HCT116 (cell line): Measurements from ENCODE around the gene TRIM68. TPM values are rescaled to one million over a fixed set of nuclear protein-coding genes. Genes with fewer than 3 reads are reported as not detected.

Experiments used
- ATAC-seq: fragments of 200-7000 bp; cut with Tn5 transposase; 2 replicates; pipeline ENCODE4 v1.9.1; 2020; ENCODE audit warnings: mild to moderate bottlenecking, moderate library complexity
- BruUV-seq: library from RNA; stranded (reverse); fragments of 400-500 nt; replicated peaks from 2 replicates; lab custom pipeline; 2021; lab: Mats Ljungman, UMichigan
- CTCF ChIA-PET: fragments of 300-600 bp; sonication (Branson Sonifier 250); formaldehyde crosslinking; loops from one replicate; lab custom pipeline; 2021; ENCODE audit warnings: antibody characterized with exemption; lab: Charles Lee
- POLR2A ChIA-PET: fragments of 300-600, 350-600 bp; sonication (Branson Sonifier 250); formaldehyde crosslinking; loops from one replicate; lab custom pipeline; 2021; ENCODE audit warnings: antibody characterized with exemption; lab: Charles Lee
- RAD21 ChIA-PET, 2 experiments: fragments of 300-600 bp; sonication (Branson Sonifier 250); formaldehyde crosslinking; loops; one replicate each; lab custom pipeline; 2023; ENCODE audit warnings: low total read pairs in 2 of 2; ENCODE audit not compliant: uncharacterized antibody in 2 of 2, unreplicated experiment in 2 of 2, low non-redundant PET in 1 of 2; lab: Charles Lee
- DNase-seq: peaks from one replicate; pipeline ENCODE4 v3.0.0-alpha.2; 2010; ENCODE audit warnings: low read depth, low spot score
- H2AFZ ChIP-seq: fragments of 200-600 bp; shearing (Covaris generic), sonication (generic); 2 replicates; pipeline ENCODE4 v1.6.1; 2017; ENCODE audit warnings: low read depth, mixed run types, mixed read lengths, antibody characterized with exemption, low read length; ENCODE audit not compliant: poor library complexity, severe bottlenecking
- H3K27ac ChIP-seq: 2 replicates; pipeline ENCODE4 v1.5.1; 2012; ENCODE audit warnings: low read depth, low read length
- H3K27me3 ChIP-seq: fragments of 200-600 bp; sonication (generic); 2 replicates; pipeline ENCODE4 v1.6.1; 2016; ENCODE audit warnings: mixed run types, low read length, mixed read lengths; ENCODE audit not compliant: insufficient read depth
- H3K36me3 ChIP-seq, 2 experiments: fragments of 200-500 bp in 1 of 2; fragments of 200-600 bp in 1 of 2; sonication (Bioruptor generic) in 1 of 2; sonication (generic) in 1 of 2; 2 replicates each; pipeline versions ENCODE4 v1.5.1 to v1.6.1; 2014 to 2016; ENCODE audit warnings: low read length in 2 of 2, inconsistent platforms in 1 of 2, mixed read lengths in 1 of 2, mixed run types in 1 of 2; ENCODE audit not compliant: insufficient read depth in 2 of 2, control insufficient read depth in 1 of 2
- H3K4me1 ChIP-seq, 2 experiments: fragments of 200-600 bp in 1 of 2; sonication (generic) in 1 of 2; 2 replicates each; pipeline versions ENCODE4 v1.5.1 to v1.6.1; 2012 to 2017; ENCODE audit warnings: low read length in 2 of 2, inconsistent platforms in 1 of 2, mild to moderate bottlenecking in 1 of 2, mixed read lengths in 1 of 2, mixed run types in 1 of 2, moderate library complexity in 1 of 2; ENCODE audit not compliant: insufficient read depth in 2 of 2, control insufficient read depth in 1 of 2
- H3K4me2 ChIP-seq: fragments of 200-600 bp; sonication (generic); 2 replicates; pipeline ENCODE4 v1.6.1; 2017; ENCODE audit warnings: mixed run types, low read length, mixed read lengths
- H3K4me3 ChIP-seq, 2 experiments: fragments of 200-600 bp in 1 of 2; sonication (generic) in 1 of 2; replicated peaks in 1 of 2; 2 replicates each; pipeline ENCODE4 v1.5.1; 2011 to 2016; ENCODE audit warnings: low read length in 2 of 2, control low read depth in 1 of 2, low read depth in 1 of 2, mild to moderate bottlenecking in 1 of 2, mixed read lengths in 1 of 2, mixed run types in 1 of 2
- H3K79me2 ChIP-seq: fragments of 200-600 bp; sonication (generic); 2 replicates; pipeline ENCODE4 v1.6.1; 2017; ENCODE audit warnings: mild to moderate bottlenecking, mixed run types, low read length, moderate library complexity, mixed read lengths; ENCODE audit not compliant: insufficient read depth
- H3K9ac ChIP-seq: fragments of 200-600 bp; sonication (generic); 2 replicates; pipeline ENCODE4 v1.6.1; 2016; ENCODE audit warnings: low read length, mixed read lengths
- H3K9me2 ChIP-seq: fragments of 200-600 bp; sonication (generic), shearing (Covaris generic); 2 replicates; pipeline ENCODE4 v1.6.1; 2017; ENCODE audit warnings: mixed run types, mild to moderate bottlenecking, moderate library complexity; ENCODE audit not compliant: insufficient read depth
- H3K9me3 ChIP-seq, 2 experiments: fragments of 200-500 bp in 1 of 2; fragments of 200-600 bp in 1 of 2; sonication (Bioruptor generic) in 1 of 2; sonication (generic) in 1 of 2; 2 replicates each; pipeline ENCODE4 v1.6.1; 2014 to 2017; ENCODE audit warnings: low read length in 2 of 2, mixed read lengths in 2 of 2, inconsistent platforms in 1 of 2, low read depth in 1 of 2, mild to moderate bottlenecking in 1 of 2, mixed run types in 1 of 2, moderate library complexity in 1 of 2; ENCODE audit not compliant: control insufficient read depth in 1 of 2, insufficient read depth in 1 of 2
- H4K20me1 ChIP-seq: fragments of 200-600 bp; sonication (generic), shearing (Covaris generic); 2 replicates; pipeline ENCODE4 v1.6.1; 2017; ENCODE audit warnings: mixed run types, mild to moderate bottlenecking, moderate library complexity; ENCODE audit not compliant: insufficient read depth
- CBX3 ChIP-seq: IDR thresholded peaks from 2 replicates; pipeline ENCODE4 v1.6.1; 2012; ENCODE audit warnings: low read depth
- CEBPB ChIP-seq: IDR thresholded peaks from 2 replicates; pipeline ENCODE4 v1.6.1; 2012; ENCODE audit warnings: low read depth
- ELF1 ChIP-seq: IDR thresholded peaks from 2 replicates; pipeline ENCODE4 v1.6.1; 2012; ENCODE audit warnings: low read depth, borderline replicate concordance
- EZH2phosphoT487 ChIP-seq: fragments of 200-600 bp; IDR thresholded peaks from 2 replicates; pipeline ENCODE4 v1.6.1; 2018; ENCODE audit warnings: antibody characterized with exemption, borderline replicate concordance
- RAD21 ChIP-seq: IDR thresholded peaks from 2 replicates; pipeline ENCODE4 v1.6.1; 2012; ENCODE audit warnings: low read depth, mild to moderate bottlenecking
- REST ChIP-seq: IDR thresholded peaks from 2 replicates; pipeline ENCODE4 v1.6.1; 2012; ENCODE audit warnings: low read depth
- SIN3A ChIP-seq: IDR thresholded peaks from 2 replicates; pipeline ENCODE4 v1.6.1; 2012; ENCODE audit warnings: low read depth
- YY1 ChIP-seq: IDR thresholded peaks from 2 replicates; pipeline ENCODE4 v1.6.1; 2011; ENCODE audit warnings: low read length, low read depth, moderate library complexity, mild to moderate bottlenecking; ENCODE audit not compliant: insufficient replicate concordance; ENCODE audit errors: extremely low read depth
- intact Hi-C: fragments of 100-400 bp; cut with micrococcal nuclease; formaldehyde crosslinking; loops from 2 replicates; pipeline ENCODE4 v1.10.0; 2022
- total RNA-seq: library from RNA; stranded (reverse); gene quantifications from one replicate; pipeline ENCODE4 v1.2.1, GENCODE V29; 2021; ENCODE audit not compliant: unreplicated experiment
- TF ChIP-seq, protein P1 (sequence below): IDR thresholded peaks from 2 replicates; pipeline ENCODE4 v1.6.1; 2011; ENCODE audit warnings: mild to moderate bottlenecking, low read length, moderate library complexity; ENCODE audit not compliant: insufficient replicate concordance; ENCODE audit errors: extremely low read depth

TRIM68 gene
- total RNA-seq, 1 experiment from 2014 or later, result 8.3 TPM

DNA sequence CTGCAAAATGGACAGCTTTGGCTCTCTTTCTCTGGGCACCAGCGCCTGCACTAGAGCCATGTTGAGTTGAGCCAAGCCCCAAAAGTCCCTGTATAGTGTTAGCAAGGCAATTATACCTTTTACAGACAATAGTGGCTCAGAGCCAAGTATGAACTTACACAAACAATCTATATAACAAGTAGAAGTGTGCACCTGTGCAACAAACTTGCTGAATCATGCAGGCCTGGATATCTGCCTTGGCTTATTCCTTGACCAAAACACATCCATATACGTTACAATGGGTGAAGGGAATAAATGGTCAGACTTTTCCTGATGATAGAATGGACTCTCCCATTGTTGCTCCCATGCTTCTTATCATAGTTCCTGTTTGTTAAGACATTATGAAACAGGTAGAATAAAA lies 30.3 kb downstream of the TRIM68 start (continued):
- TF ChIP-seq REST (no peak), ELF1 (no peak), SIN3A (no peak), CBX3 (no peak), CEBPB (no peak), YY1 (no peak), EZH2phosphoT487 (no peak)

- no peaks in the 10 kb centered on the region for H3K4me1 ChIP-seq
- DNase-seq (no peak), ATAC-seq (no peak)
- no peak overlapping the region for H3K4me3 ChIP-seq
- H3K36me3 ChIP-seq, result no peaks in the 10 kb centered on the region
- no peaks in the 10 kb centered on the region for H3K79me2 ChIP-seq
- H3K9ac ChIP-seq, result no peak overlapping the region
- RAD21 ChIA-PET, result no interaction called here
- H4K20me1 ChIP-seq, result no peaks in the 10 kb centered on the region
- intact Hi-C loops, result no loop called here
- CTCF ChIA-PET, result no interaction called here
- BruUV-seq, result no TSS peak
- H3K9me2 ChIP-seq, result no peaks in the 10 kb centered on the region
- no peak overlapping the region for H3K4me2 ChIP-seq
- no peak overlapping the region for H3K27ac ChIP-seq
- H3K9me3 ChIP-seq, result no peaks in the 10 kb centered on the region
- H3K27me3 ChIP-seq, result peaks cover 85% of the 10 kb centered on the region
- TF ChIP-seq, protein P1, sequence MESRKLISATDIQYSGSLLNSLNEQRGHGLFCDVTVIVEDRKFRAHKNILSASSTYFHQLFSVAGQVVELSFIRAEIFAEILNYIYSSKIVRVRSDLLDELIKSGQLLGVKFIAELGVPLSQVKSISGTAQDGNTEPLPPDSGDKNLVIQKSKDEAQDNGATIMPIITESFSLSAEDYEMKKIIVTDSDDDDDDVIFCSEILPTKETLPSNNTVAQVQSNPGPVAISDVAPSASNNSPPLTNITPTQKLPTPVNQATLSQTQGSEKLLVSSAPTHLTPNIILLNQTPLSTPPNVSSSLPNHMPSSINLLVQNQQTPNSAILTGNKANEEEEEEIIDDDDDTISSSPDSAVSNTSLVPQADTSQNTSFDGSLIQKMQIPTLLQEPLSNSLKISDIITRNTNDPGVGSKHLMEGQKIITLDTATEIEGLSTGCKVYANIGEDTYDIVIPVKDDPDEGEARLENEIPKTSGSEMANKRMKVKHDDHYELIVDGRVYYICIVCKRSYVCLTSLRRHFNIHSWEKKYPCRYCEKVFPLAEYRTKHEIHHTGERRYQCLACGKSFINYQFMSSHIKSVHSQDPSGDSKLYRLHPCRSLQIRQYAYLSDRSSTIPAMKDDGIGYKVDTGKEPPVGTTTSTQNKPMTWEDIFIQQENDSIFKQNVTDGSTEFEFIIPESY, result no peak
- TF ChIP-seq ELF1, result no peak
- TF ChIP-seq RAD21, result no peak
- TF ChIP-seq, all 23 proteins: peak for 0
- no peak overlapping the region for H2AFZ ChIP-seq
- POLR2A ChIA-PET, result no interaction called here
Measured at GRCh38 chr11:4576880-4577279, 31.2 kb downstream of the TRIM68 start.
